GM10266 (cell line): Measurements from ENCODE around the gene DYNAP.

Source experiments
- DNase-seq: peaks from one replicate; pipeline ENCODE4 v3.0.0; 2012; ENCODE audit errors: extremely low spot score
- TF ChIP-seq, protein P1 (sequence below): IDR thresholded peaks from 2 replicates; pipeline ENCODE4 v1.5.1; 2012; ENCODE audit warnings: mild to moderate bottlenecking, low read depth; ENCODE audit not compliant: control insufficient read depth, insufficient read depth; ENCODE audit errors: missing control alignments

DYNAP gene

DNA sequence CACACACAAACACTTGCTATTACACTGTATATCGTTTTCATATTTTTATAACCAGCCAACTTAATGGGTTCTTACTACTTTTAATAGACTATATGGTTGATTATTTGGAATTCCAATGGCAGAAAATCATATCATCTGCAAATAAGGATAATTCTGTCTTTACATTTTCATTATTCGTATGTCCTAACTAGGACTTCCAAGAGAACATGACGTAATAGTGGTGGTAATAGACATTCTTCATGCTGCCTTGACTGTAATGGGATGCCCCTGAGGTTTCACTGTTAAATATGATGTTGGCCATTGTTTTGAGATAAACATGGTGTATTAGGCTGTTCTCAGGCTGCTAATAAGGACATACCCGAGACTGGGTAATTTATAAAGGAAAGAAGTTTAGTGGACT, 45.2 kb downstream of the DYNAP start:
- no peak for DNase-seq
- TF ChIP-seq, protein P1, sequence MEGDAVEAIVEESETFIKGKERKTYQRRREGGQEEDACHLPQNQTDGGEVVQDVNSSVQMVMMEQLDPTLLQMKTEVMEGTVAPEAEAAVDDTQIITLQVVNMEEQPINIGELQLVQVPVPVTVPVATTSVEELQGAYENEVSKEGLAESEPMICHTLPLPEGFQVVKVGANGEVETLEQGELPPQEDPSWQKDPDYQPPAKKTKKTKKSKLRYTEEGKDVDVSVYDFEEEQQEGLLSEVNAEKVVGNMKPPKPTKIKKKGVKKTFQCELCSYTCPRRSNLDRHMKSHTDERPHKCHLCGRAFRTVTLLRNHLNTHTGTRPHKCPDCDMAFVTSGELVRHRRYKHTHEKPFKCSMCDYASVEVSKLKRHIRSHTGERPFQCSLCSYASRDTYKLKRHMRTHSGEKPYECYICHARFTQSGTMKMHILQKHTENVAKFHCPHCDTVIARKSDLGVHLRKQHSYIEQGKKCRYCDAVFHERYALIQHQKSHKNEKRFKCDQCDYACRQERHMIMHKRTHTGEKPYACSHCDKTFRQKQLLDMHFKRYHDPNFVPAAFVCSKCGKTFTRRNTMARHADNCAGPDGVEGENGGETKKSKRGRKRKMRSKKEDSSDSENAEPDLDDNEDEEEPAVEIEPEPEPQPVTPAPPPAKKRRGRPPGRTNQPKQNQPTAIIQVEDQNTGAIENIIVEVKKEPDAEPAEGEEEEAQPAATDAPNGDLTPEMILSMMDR = no peak

DNA sequence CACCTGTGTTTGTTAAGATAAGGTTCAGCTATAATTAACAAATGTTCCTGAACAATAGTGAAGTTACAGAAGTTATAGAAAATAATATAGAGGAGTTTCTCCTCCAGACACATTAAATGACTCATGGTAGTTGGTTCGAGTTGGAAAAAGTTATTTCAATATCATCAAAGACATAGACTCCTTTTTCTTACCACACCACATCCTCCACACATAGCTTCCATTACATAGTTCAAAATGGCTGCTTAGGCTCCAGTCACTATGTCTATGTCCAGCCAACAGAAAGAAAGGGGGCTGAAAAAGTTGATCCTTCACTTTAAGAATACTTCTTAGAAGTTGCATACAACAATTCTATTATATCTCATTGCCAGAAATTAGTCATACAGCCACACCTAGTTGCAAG, 50.7 kb downstream of the DYNAP start:
- TF ChIP-seq, protein P1 = no peak
- no peak for DNase-seq

DNA sequence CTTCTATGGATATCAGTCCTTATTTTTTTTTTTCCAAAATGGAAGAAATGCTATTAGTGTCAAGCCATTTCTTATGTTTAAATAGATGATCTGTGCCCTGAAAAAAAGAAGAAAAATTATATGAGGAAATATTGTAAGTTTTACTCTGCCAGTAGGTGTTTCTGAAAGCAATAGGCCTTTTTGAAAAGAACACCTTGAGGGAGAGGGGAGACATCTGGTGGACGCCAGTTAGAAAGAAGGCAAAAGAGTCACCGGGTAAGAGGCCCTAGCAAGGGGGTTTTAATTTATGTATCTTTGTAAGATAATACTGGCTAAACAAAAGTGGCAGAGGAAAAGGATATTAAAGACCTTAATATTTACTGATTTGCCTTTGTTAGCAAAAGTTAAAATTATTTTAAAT, 56.1 kb downstream of the DYNAP start:
- TF ChIP-seq, protein P1 = peak; percentile 27
- DNase-seq = peak; percentile 11
